GM12878 (cell line): ENCODE data around the gene INPP4B.

Source experiments
- CEBPB ChIP-seq, 2 experiments: fragments of 150-350 bp in 1 of 2; IDR thresholded peaks; 2 replicates each; pipeline ENCODE4 v1.6.1; 2012 to 2014; ENCODE audit warnings: low read depth in 2 of 2, low read length in 2 of 2, borderline replicate concordance in 1 of 2, inconsistent platforms in 1 of 2
- EP300 ChIP-seq, 2 experiments: fragments of 150-350 bp in 1 of 2; IDR thresholded peaks; 2 replicates each; pipeline ENCODE4 v1.6.1; 2011 to 2012; ENCODE audit warnings: low read depth in 2 of 2, low read length in 2 of 2, borderline replicate concordance in 1 of 2, improper control_type of control experiment in 1 of 2, inconsistent platforms in 1 of 2; ENCODE audit not compliant: control insufficient read depth in 1 of 2
- ESRRA ChIP-seq: IDR thresholded peaks from 2 replicates; pipeline ENCODE4 v1.6.1; 2012; ENCODE audit warnings: mild to moderate bottlenecking, low read length, improper control_type of control experiment
- EZH2 ChIP-seq: IDR thresholded peaks from 2 replicates; pipeline ENCODE4 v1.6.1; 2012; ENCODE audit warnings: low read depth, mild to moderate bottlenecking, control low read depth, inconsistent platforms, low read length, borderline replicate concordance; ENCODE audit not compliant: control insufficient read depth
- FOXK2 ChIP-seq: fragments of 450-650 bp; IDR thresholded peaks from 2 replicates; pipeline ENCODE4 v1.6.1; 2017; ENCODE audit warnings: mild to moderate bottlenecking, moderate library complexity
- POLR2AphosphoS2 ChIP-seq: IDR thresholded peaks from 2 replicates; pipeline ENCODE4 v1.6.1; 2011; ENCODE audit warnings: low read depth, mild to moderate bottlenecking, low read length, improper control_type of control experiment, moderate library complexity
- RAD21 ChIP-seq: IDR thresholded peaks from 2 replicates; pipeline ENCODE4 v1.6.1; 2011; ENCODE audit warnings: mild to moderate bottlenecking, low read depth, low read length, moderate library complexity; ENCODE audit not compliant: insufficient read depth
- RBBP5 ChIP-seq: fragments of 200-600 bp; sonication (generic); conservative IDR thresholded peaks from 2 replicates; pipeline ENCODE4 v1.6.1; 2016
- SP1 ChIP-seq: IDR thresholded peaks from one replicate; pipeline ENCODE4 v1.6.1; 2011; ENCODE audit warnings: low read depth, low read length
- ZSCAN29 ChIP-seq: fragments of 450-650 bp; IDR thresholded peaks from 2 replicates; pipeline ENCODE4 v1.6.1; 2017; ENCODE audit warnings: mild to moderate bottlenecking, moderate library complexity
- TF ChIP-seq, protein P1 (sequence below), 3 experiments: IDR thresholded peaks in 2 of 3; conservative IDR thresholded peaks in 1 of 3; 2 replicates each; pipeline ENCODE4 v1.5.1; 2011; ENCODE audit warnings: low read depth in 3 of 3, low read length in 3 of 3, mild to moderate bottlenecking in 3 of 3, control low read depth in 2 of 3, moderate library complexity in 2 of 3, inconsistent platforms in 1 of 3, mixed read lengths in 1 of 3; ENCODE audit not compliant: control insufficient read depth in 2 of 3, insufficient read depth in 1 of 3; ENCODE audit errors: extremely low read depth in 1 of 3
- TF ChIP-seq, protein P2 (sequence below): IDR thresholded peaks from 2 replicates; pipeline ENCODE4 v1.6.1; 2012; ENCODE audit warnings: low read length, inconsistent platforms
- TF ChIP-seq, protein P3 (sequence below): fragments of 450-650 bp; IDR thresholded peaks from 2 replicates; pipeline ENCODE4 v1.6.1; 2016; ENCODE audit warnings: mild to moderate bottlenecking, moderate library complexity, borderline replicate concordance
- TF ChIP-seq, protein P4 (sequence below): IDR thresholded peaks from 2 replicates; pipeline ENCODE4 v1.6.1; 2012; ENCODE audit warnings: low read depth, low read length, improper control_type of control experiment

DNA sequence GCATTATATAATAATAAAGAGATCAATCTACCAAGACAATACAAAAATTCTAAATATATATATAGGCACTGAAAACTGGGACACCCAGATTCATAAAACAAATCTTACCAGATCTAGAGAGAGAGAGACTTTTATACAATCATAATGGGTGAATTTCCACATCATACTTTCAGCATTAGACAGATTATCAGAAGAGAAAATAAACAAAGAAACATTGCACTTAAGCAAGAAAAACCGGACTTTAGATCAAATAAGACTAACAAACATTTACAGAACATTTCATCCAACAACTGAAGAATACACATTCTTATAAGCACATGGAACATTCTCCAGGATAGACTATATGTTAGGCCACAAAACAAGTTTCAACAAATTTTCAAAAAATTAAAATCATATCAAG lies 245.1 kb downstream of the INPP4B start:
- TF ChIP-seq EZH2 (no peak), SP1 (no peak), ZSCAN29 (no peak), FOXK2 (no peak), RBBP5 (no peak), ESRRA (no peak), RAD21 (no peak), EP300 (IDR thresholded peaks at IDR 0.05; ENCODE audit: borderline replicate concordance in 1 of 2, control insufficient read depth in 1 of 2, low read depth in 2 of 2, low read length in 2 of 2) (no peak), POLR2AphosphoS2 (no peak), CEBPB (IDR thresholded peaks at IDR 0.05; ENCODE audit: borderline replicate concordance in 1 of 2, low read depth in 2 of 2, low read length in 2 of 2) (no peak)
- TF ChIP-seq, protein P1, sequence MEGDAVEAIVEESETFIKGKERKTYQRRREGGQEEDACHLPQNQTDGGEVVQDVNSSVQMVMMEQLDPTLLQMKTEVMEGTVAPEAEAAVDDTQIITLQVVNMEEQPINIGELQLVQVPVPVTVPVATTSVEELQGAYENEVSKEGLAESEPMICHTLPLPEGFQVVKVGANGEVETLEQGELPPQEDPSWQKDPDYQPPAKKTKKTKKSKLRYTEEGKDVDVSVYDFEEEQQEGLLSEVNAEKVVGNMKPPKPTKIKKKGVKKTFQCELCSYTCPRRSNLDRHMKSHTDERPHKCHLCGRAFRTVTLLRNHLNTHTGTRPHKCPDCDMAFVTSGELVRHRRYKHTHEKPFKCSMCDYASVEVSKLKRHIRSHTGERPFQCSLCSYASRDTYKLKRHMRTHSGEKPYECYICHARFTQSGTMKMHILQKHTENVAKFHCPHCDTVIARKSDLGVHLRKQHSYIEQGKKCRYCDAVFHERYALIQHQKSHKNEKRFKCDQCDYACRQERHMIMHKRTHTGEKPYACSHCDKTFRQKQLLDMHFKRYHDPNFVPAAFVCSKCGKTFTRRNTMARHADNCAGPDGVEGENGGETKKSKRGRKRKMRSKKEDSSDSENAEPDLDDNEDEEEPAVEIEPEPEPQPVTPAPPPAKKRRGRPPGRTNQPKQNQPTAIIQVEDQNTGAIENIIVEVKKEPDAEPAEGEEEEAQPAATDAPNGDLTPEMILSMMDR (IDR thresholded peaks at IDR 0.05 in 2 of 3, conservative IDR thresholded peaks at IDR 0.05 in 1 of 3; ENCODE audit: control insufficient read depth in 2 of 3, extremely low read depth in 1 of 3, insufficient read depth in 1 of 3, low read depth in 3 of 3, low read length in 3 of 3), result no peak
- TF ChIP-seq, protein P2, sequence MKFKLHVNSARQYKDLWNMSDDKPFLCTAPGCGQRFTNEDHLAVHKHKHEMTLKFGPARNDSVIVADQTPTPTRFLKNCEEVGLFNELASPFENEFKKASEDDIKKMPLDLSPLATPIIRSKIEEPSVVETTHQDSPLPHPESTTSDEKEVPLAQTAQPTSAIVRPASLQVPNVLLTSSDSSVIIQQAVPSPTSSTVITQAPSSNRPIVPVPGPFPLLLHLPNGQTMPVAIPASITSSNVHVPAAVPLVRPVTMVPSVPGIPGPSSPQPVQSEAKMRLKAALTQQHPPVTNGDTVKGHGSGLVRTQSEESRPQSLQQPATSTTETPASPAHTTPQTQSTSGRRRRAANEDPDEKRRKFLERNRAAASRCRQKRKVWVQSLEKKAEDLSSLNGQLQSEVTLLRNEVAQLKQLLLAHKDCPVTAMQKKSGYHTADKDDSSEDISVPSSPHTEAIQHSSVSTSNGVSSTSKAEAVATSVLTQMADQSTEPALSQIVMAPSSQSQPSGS, result no peak
- TF ChIP-seq, protein P3, sequence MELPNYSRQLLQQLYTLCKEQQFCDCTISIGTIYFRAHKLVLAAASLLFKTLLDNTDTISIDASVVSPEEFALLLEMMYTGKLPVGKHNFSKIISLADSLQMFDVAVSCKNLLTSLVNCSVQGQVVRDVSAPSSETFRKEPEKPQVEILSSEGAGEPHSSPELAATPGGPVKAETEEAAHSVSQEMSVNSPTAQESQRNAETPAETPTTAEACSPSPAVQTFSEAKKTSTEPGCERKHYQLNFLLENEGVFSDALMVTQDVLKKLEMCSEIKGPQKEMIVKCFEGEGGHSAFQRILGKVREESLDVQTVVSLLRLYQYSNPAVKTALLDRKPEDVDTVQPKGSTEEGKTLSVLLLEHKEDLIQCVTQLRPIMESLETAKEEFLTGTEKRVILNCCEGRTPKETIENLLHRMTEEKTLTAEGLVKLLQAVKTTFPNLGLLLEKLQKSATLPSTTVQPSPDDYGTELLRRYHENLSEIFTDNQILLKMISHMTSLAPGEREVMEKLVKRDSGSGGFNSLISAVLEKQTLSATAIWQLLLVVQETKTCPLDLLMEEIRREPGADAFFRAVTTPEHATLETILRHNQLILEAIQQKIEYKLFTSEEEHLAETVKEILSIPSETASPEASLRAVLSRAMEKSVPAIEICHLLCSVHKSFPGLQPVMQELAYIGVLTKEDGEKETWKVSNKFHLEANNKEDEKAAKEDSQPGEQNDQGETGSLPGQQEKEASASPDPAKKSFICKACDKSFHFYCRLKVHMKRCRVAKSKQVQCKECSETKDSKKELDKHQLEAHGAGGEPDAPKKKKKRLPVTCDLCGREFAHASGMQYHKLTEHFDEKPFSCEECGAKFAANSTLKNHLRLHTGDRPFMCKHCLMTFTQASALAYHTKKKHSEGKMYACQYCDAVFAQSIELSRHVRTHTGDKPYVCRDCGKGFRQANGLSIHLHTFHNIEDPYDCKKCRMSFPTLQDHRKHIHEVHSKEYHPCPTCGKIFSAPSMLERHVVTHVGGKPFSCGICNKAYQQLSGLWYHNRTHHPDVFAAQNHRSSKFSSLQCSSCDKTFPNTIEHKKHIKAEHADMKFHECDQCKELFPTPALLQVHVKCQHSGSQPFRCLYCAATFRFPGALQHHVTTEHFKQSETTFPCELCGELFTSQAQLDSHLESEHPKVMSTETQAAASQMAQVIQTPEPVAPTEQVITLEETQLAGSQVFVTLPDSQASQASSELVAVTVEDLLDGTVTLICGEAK, result no peak
- TF ChIP-seq, protein P4, sequence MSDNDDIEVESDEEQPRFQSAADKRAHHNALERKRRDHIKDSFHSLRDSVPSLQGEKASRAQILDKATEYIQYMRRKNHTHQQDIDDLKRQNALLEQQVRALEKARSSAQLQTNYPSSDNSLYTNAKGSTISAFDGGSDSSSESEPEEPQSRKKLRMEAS, result no peak
